NCI-H460 (cell line): ENCODE data around the gene GNPTG. TPM values are rescaled to one million over a fixed set of nuclear protein-coding genes. Genes with fewer than 3 reads are reported as not detected.
A peak's percentile ranks its signal among the peaks of the same experiment; 100 is the strongest.

Source experiments
- DNase-seq: peaks from one replicate; pipeline ENCODE4 v3.0.0-alpha.2; 2016; ENCODE audit warnings: low read depth; ENCODE audit errors: extremely low read depth
- total RNA-seq: library from RNA; depleted of rRNA; stranded (reverse); fragments of >200 nt; shearing (Covaris generic); gene quantifications from 2 replicates; pipeline ENCODE4 v1.2.3, GENCODE V29; 2014

GNPTG gene
- total RNA-seq, 1 experiment from 2014 or later: 32.2 TPM

- no peak for DNase-seq
Measured at GRCh38 chr16:1332618-1333148, 19.0 kb upstream of the GNPTG start.

GRCh38 chr16:1333149-1333812 is 18.4 kb upstream of the GNPTG start, which contains the start of gene BAIAP3:
BAIAP3 (plus strand) TSS chr16:1333645; CDS start chr16:1338550, 4,905 bp downstream.
- DNase-seq: peak; percentile 38

GRCh38 chr16:1333854-1334700 is 17.7 kb upstream of the GNPTG start:
- DNase-seq: no peak

DNA sequence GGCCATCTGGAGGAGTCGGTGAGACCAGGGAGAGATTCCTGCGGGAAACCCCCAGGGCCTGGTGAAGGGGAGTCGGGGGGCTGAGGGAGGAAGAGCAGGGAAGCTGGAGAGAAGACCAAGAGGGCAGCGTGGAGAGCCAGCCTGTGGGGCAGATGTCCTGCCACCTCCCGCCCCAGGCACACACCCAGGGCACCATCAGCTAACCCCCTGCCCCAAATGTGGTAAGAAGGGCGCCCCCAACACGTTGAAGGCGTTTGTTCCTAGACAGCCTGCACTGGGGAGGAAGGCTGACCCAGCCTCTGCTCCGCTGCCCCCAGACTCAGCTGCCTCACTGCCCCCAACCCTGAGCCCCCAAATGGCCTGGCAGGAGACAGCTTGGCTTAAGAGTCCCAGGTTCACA is 17.0 kb upstream of the GNPTG start:
- DNase-seq: no peak

DNA sequence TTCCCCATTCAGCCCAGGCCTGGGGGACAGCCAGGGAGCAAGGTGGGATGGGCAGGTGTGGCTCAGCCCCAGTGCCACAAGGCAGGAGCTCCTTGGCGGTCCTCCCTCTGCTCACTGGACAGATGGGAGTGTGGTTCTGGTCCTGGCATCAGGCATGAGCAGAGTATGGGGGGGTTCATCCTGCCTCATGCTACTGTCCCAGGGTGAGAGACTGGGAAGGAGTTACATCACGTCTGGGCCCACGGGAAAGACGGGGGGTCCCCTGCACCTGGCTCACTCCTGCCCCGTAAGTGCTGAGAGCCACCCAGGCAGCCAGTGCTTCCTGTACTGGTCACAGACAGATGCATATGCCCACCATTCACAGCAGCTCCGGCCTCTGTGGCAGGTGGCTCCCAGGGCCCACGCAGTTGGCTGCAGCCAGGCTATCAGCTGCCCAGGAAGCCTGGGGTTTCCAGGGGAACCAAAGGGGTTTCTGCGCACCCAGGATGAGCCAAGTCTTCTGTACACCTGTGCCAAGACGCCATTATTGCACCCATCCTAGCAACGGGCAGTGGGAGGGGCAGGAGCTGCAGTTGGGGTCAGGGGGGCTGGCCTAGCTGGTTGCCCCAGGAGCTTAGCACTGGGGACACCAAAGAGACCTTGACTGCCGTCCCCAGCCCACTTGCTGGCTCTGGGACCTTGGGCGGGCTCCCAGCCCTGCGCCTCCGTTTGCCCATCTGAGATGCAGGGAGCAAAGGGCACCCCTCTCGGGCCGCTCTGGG is 16.3 kb upstream of the GNPTG start:
- no peak for DNase-seq

DNA sequence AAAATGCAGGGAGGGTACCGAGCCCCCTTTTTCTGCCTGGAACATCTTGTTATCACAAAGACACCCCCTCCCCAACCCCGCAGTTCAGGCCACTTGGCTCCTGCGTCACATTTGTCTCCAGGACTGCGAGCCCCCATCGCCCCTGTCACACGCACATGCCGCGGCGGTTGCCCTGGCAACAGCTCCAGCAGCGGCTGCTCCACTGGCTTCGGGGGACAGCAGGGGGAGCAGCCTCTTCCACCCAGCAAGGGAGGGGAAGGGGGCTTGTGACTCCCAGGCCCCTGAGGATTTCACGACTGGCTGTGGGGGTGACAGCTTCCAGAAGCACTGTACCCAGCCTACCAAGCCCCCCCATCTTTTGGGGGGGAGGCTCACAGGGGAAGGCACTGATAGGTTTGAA is 15.7 kb upstream of the GNPTG start:
- no peak for DNase-seq

DNA sequence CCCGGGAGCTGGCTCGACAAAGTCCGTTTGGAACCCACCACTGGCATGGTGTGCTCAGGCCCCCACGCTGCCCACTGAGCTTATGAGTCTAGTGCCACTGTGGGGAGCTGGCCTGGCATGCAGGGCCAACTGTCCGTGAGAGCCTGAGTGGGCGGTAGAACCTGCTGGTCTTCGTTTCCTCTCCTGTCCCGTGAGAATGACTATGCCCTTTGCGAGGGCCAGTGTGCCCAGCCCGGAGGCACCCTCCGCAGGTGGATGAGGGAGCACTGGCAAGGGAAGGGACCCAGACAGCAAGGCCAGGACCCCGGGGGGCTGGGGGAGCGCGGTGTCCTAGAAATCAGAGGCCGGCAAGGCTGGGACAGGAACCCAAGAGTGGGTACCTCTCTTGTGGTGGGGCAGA is 15.1 kb upstream of the GNPTG start:
- no peak for DNase-seq

GRCh38 chr16:1337486-1337885 is 14.2 kb upstream of the GNPTG start:
- no peak for DNase-seq

DNA sequence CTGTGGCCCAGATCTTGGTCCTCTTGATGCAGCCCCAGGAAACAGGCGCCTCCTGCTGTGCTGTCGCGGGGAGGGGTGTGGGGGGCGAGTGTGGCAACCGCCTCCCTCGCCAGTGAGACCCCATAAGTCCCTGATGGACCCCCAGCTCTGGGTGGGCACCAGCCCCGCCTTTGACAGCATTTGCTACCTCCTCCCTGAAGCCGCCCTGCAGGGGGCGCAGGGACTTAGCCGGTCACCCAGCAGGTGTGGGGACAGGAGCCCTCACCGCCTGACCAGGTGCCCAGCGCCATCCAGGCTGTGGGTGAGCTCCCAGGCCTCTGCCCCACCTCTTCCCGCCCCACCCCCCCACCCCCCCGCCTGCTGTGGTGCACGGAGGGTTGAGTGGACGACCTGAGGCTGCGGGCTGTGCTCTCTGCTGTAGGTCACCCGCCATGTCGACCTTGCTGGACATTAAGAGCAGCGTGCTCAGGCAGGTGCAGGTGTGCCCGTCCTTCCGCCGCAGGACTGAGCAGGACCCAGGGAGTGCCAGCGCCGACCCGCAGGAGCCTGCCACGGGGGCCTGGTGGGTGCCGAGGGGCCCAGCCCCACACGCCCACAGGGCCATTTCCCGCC is 13.5 kb upstream of the GNPTG start:
- DNase-seq: peak; percentile 25

DNA sequence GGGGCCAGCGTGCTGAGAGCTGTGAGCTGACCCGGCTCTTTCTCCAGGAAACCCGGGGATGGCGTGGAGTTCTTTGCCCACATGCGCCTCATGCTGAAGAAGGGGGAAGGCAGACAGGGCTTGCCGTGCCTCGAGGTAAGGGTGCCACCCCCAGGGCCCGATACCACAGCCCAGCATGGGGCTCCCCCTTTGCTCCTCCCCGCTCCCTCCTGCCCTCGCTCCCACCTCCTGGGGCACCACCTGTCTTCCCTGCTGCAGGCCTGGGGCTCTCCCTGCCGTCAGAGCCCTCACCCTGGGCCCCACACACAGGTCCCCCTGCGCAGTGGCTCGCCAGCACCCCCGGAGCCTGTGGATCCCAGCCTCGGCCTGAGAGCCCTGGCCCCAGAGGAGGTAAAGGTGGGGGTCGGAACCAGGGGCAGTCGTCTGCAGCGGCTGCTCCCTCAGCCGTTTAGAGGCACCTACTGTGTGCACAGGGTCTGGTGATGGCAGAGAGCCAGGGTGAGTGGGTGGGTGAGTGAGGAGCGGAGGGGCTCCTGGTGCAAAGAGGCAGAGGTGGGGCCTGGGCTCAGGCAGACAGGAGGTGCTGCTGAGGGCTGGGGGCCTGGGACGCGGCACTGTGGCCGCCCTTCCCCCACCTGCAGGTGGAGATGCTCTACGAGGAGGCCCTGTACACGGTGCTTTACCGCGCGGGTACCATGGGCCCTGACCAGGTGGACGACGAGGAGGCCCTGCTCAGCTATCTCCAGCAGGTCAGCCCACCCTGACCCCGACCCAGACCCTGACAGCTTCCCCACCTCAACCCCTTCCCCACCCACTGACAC is 12.7 kb upstream of the GNPTG start:
- DNase-seq: no peak

- no peak for DNase-seq
Measured at GRCh38 chr16:1340730-1341494, 10.8 kb upstream of the GNPTG start.

DNA sequence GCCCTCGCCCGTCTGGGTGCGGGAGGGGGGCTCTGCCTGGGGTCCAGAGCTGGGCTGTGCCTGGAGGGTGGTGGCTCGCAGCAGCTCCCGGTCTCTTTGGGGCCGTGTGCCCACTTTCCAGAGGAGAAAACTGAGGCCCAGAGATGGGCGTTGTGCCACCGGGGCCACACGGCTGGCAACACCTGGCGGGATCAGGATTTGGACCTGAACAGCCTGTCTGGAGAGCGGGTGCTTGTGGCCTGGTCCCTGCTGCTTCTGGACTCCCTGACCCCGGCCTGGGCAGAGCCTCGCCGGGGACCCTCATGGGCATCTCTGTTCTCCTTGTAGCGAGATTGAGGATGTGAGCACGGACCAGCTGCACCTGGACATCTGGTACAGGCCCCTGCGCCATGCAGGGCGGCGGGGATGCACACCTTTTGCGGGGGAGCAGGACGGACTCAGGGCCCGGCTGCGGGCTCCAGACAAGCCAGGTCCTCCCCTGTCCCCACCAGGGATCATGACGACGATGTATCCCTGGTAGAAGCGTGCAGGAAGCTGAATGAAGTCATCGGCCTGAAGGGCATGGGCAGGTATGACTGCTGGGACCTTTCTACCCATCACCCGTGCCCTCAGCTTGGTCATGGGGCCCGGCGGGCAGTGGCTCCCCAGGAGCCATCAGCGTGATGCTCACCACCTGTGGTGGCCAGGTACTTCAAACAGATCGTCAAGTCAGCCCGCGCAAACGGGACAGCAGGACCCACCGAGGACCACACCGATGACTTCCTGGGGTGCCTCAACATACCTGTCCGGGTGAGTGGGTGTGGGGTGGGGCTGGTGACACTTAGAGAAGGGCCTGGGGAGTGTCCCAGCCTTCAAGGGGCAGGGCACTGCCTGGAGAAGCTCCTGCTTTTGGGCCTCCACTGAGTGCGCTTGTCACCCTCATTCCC is 10.0 kb upstream of the GNPTG start:
- no peak for DNase-seq

- peak; percentile 98 for DNase-seq
Measured at GRCh38 chr16:1342526-1343427, 9.0 kb upstream of the GNPTG start.

GRCh38 chr16:1343428-1344242 is 8.1 kb upstream of the GNPTG start:
- no peak for DNase-seq

- no peak for DNase-seq
Measured at GRCh38 chr16:1344499-1344898, 7.2 kb upstream of the GNPTG start.

DNA sequence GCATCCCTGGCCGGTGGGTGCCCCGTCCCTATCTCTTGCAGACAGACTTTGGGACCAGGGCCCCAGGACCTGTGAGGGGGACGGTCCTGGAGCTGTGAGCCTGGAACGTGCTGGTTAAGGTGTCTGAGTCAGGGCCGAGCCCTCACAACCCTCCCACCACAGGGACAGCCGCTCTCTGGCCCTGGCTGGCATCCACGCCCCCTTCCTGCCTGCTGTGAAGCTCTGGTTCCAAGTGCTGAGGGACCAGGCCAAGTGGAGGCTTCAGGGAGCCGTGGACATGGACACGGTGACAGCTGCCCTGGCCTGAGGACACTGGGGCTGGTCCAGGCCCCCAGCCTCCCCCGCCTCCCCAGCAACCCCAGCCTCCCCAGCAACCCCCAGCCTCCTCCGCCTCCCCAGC is 6.6 kb upstream of the GNPTG start:
- DNase-seq: no peak
